ENCODE results near the gene POGZ. TPM values are rescaled to one million over a fixed set of nuclear protein-coding genes. Genes with fewer than 3 reads are reported as not detected.

POGZ gene
- total RNA-seq (2014; rRNA removed) = 16.4 and 24.6 TPM in 2 replicates
- 17.4 TPM for polyA plus RNA-seq (2012)

GRCh38 chr1:151459331-151460046 lies at the start of gene POGZ:
Gene POGZ (minus strand): TSS chr1:151459494. CDS start chr1:151442204, 17,290 bp downstream.
- DNase-seq (ENCODE audit: low read depth) = peak; percentile 97

GRCh38 chr1:151508833-151509232 lies 49.5 kb upstream of the POGZ start:
- peak; percentile 26 for DNase-seq (ENCODE audit: low read depth)

- no peak for DNase-seq (ENCODE audit: low read depth)
These were observed 45.5 kb upstream of the POGZ start for GRCh38 chr1:151504759-151505158.

- no peak for DNase-seq (ENCODE audit: low read depth)
These were observed 45.0 kb upstream of the POGZ start for GRCh38 chr1:151504252-151504651.

GRCh38 chr1:151502859-151503780 lies 43.8 kb upstream of the POGZ start:
- no peak for DNase-seq (ENCODE audit: low read depth)

GRCh38 chr1:151502035-151502700 lies 42.9 kb upstream of the POGZ start:
- DNase-seq (ENCODE audit: low read depth) = no peak

GRCh38 chr1:151501474-151501873 lies 42.2 kb upstream of the POGZ start:
- DNase-seq (ENCODE audit: low read depth) = no peak

- DNase-seq (ENCODE audit: low read depth) = no peak
These were observed 40.6 kb upstream of the POGZ start for GRCh38 chr1:151499930-151500329.

GRCh38 chr1:151499365-151499764 lies 40.1 kb upstream of the POGZ start:
- no peak for DNase-seq (ENCODE audit: low read depth)

GRCh38 chr1:151495316-151495715 lies 36.0 kb upstream of the POGZ start:
- DNase-seq (ENCODE audit: low read depth) = no peak

GRCh38 chr1:151494741-151495281 lies 35.5 kb upstream of the POGZ start:
- DNase-seq (ENCODE audit: low read depth) = peak; percentile 85

GRCh38 chr1:151493042-151493441 lies 33.7 kb upstream of the POGZ start:
- no peak for DNase-seq (ENCODE audit: low read depth)

- no peak for DNase-seq (ENCODE audit: low read depth)
These were observed 32.8 kb upstream of the POGZ start for GRCh38 chr1:151492120-151492519.

GRCh38 chr1:151491641-151492040 lies 32.3 kb upstream of the POGZ start:
- DNase-seq (ENCODE audit: low read depth) = no peak

- DNase-seq (ENCODE audit: low read depth) = no peak
These were observed 27.3 kb upstream of the POGZ start for GRCh38 chr1:151486557-151486956.

GRCh38 chr1:151485685-151486255 lies 26.5 kb upstream of the POGZ start:
- no peak for DNase-seq (ENCODE audit: low read depth)

- no peak for DNase-seq (ENCODE audit: low read depth)
These were observed 22.7 kb upstream of the POGZ start for GRCh38 chr1:151482017-151482416.

GRCh38 chr1:151479462-151479861 lies 20.2 kb upstream of the POGZ start:
- peak; percentile 29 for DNase-seq (ENCODE audit: low read depth)

GRCh38 chr1:151478923-151479322 lies 19.6 kb upstream of the POGZ start:
- DNase-seq (ENCODE audit: low read depth) = no peak

- no peak for DNase-seq (ENCODE audit: low read depth)
These were observed 19.0 kb upstream of the POGZ start for GRCh38 chr1:151478140-151478812.

GRCh38 chr1:151477066-151477465 lies 17.8 kb upstream of the POGZ start:
- no peak for DNase-seq (ENCODE audit: low read depth)

Data from LHCN-M2 (cell line).